Panc1 (cell line): ENCODE measurements around the gene NHSL1. TPM values are rescaled to one million over a fixed set of nuclear protein-coding genes. Genes with fewer than 3 reads are reported as not detected.

ENCODE experiments used
- ATAC-seq: fragments of 200-7000 bp; cut with Tn5 transposase; 2 replicates; pipeline ENCODE4 v1.9.1; 2020; ENCODE audit warnings: mild to moderate bottlenecking, moderate library complexity
- BruUV-seq: library from RNA; stranded (reverse); fragments of 400-500 nt; replicated peaks from 2 replicates; lab custom pipeline; 2021; lab: Mats Ljungman, UMichigan
- CTCF ChIA-PET: fragments of 300-600 bp; sonication (Branson Sonifier 250); formaldehyde crosslinking; loops from one replicate; lab custom pipeline; 2022; ENCODE audit warnings: antibody characterized with exemption; lab: Charles Lee
- POLR2A ChIA-PET: fragments of 300-600 bp; sonication (Branson Sonifier 250); formaldehyde crosslinking; loops from one replicate; lab custom pipeline; 2022; ENCODE audit warnings: antibody characterized with exemption; lab: Charles Lee
- DNase-seq: peaks from one replicate; pipeline ENCODE4 v3.0.0-alpha.2; 2010; ENCODE audit warnings: low read depth, low spot score
- H3K27ac ChIP-seq: 2 replicates; pipeline ENCODE4 v1.5.1; 2011; ENCODE audit warnings: mild to moderate bottlenecking, low read length, inconsistent platforms
- H3K27me3 ChIP-seq: fragments of 200-500 bp; sonication (Bioruptor generic); 2 replicates; pipeline ENCODE4 v1.6.0; 2014; ENCODE audit warnings: low read length, inconsistent platforms; ENCODE audit not compliant: control insufficient read depth, insufficient read depth
- H3K36me3 ChIP-seq: fragments of 200-500 bp; sonication (Bioruptor generic); 2 replicates; pipeline ENCODE4 v1.5.1; 2014; ENCODE audit warnings: inconsistent platforms, mild to moderate bottlenecking, low read length, moderate library complexity; ENCODE audit not compliant: control insufficient read depth, insufficient read depth
- H3K4me1 ChIP-seq: 2 replicates; pipeline ENCODE4 v1.5.1; 2011; ENCODE audit warnings: inconsistent platforms, mild to moderate bottlenecking, low read length, moderate library complexity; ENCODE audit not compliant: control insufficient read depth, insufficient read depth
- H3K4me3 ChIP-seq, 2 experiments: 2 replicates each; pipeline ENCODE4 v1.5.1; 2011 to 2012; ENCODE audit warnings: low read depth in 2 of 2, low read length in 2 of 2, mild to moderate bottlenecking in 2 of 2, inconsistent platforms in 1 of 2, moderate library complexity in 1 of 2
- H3K9me3 ChIP-seq: fragments of 200-500 bp; sonication (Bioruptor generic); 2 replicates; pipeline ENCODE4 v1.5.1; 2014; ENCODE audit warnings: low read depth, mild to moderate bottlenecking, inconsistent platforms, low read length, moderate library complexity; ENCODE audit not compliant: control insufficient read depth, insufficient read depth
- CTCF ChIP-seq: fragments of 450-650 bp; IDR thresholded peaks from 2 replicates; pipeline ENCODE4 v1.5.1; 2017; ENCODE audit warnings: mild to moderate bottlenecking
- POLR2AphosphoS5 ChIP-seq: IDR thresholded peaks from 2 replicates; pipeline ENCODE4 v1.6.1; 2012; ENCODE audit warnings: mild to moderate bottlenecking, low read depth, low read length, moderate library complexity
- REST ChIP-seq, 2 experiments: IDR thresholded peaks; 2 replicates each; pipeline ENCODE4 v1.6.1; 2011 to 2012; ENCODE audit warnings: low read depth in 2 of 2, control low read depth in 1 of 2, low read length in 1 of 2, mild to moderate bottlenecking in 1 of 2, moderate library complexity in 1 of 2; ENCODE audit not compliant: insufficient read depth in 1 of 2
- SIN3A ChIP-seq: IDR thresholded peaks from 2 replicates; pipeline ENCODE4 v1.6.1; 2012; ENCODE audit warnings: low read depth, mild to moderate bottlenecking, low read length, moderate library complexity, borderline replicate concordance; ENCODE audit not compliant: insufficient read depth
- TCF7L2 ChIP-seq: IDR thresholded peaks from 2 replicates; pipeline ENCODE4 v1.6.1; 2011; ENCODE audit warnings: mild to moderate bottlenecking, low read depth, low read length, inconsistent platforms
- in situ Hi-C: cut with HindIII; loops from 2 replicates; pipeline ENCODE4 v1.10.0; 2016; ENCODE audit warnings: low sequenced_read_pairs, low pct_unique_long_range_greater_than_20kb
- intact Hi-C: fragments of 100-400 bp; cut with micrococcal nuclease; formaldehyde crosslinking; loops from one replicate; pipeline ENCODE4 v1.10.0; 2022; ENCODE audit not compliant: unreplicated experiment
- total RNA-seq: library from RNA; stranded (reverse); gene quantifications from one replicate; pipeline ENCODE4 v1.2.1, GENCODE V29; 2021; ENCODE audit not compliant: unreplicated experiment

Gene NHSL1
- total RNA-seq, 1 experiment from 2014 or later = 20.6 TPM

GRCh38 chr6:138406443-138406842 is 92.9 kb downstream of the NHSL1 start:
- intact Hi-C loops = loop anchor here (5.0 kb wide), 1 partner anchor 289 kb away; no protein-coding TSS in a partner anchor
- BruUV-seq = no TSS peak
- peaks cover 9% of the 10 kb centered on the region for H3K4me1 ChIP-seq
- H3K27me3 ChIP-seq = no peaks in the 10 kb centered on the region
- no peak overlapping the region for H3K27ac ChIP-seq
- ATAC-seq (no peak), DNase-seq (no peak)
- H3K36me3 ChIP-seq = peaks cover 18% of the 10 kb centered on the region
- ChIA-PET POLR2A (no interaction called here), CTCF (no interaction called here)
- H3K9me3 ChIP-seq = no peaks in the 10 kb centered on the region
- in situ Hi-C loops = no loop called here
- H3K4me3 ChIP-seq = no peak overlapping the region
- no peak for TF ChIP-seq REST (IDR thresholded peaks at IDR 0.05; ENCODE audit: insufficient read depth in 1 of 2, low read depth in 2 of 2, low read length in 1 of 2)
- no peak for TF ChIP-seq CTCF
- TF ChIP-seq TCF7L2 = no peak
- no peak for TF ChIP-seq POLR2AphosphoS5
- TF ChIP-seq SIN3A = no peak

GRCh38 chr6:138405816-138406413 is 93.4 kb downstream of the NHSL1 start:
- no peak for DNase-seq
- in situ Hi-C loops = no loop called here
- Histone ChIP-seq H3K36me3 (peaks cover 18% of the 10 kb centered on the region), H3K27me3 (no peaks in the 10 kb centered on the region), H3K4me1 (peaks cover 9% of the 10 kb centered on the region), H3K4me3 (no peak overlapping the region), H3K9me3 (no peaks in the 10 kb centered on the region), H3K27ac (no peak overlapping the region)
- TSS peak; percentile 71 for BruUV-seq
- ChIA-PET CTCF (no interaction called here), POLR2A (no interaction called here)
- no peak for ATAC-seq
- intact Hi-C loops = loop anchor here (5.0 kb wide), 1 partner anchor 289 kb away; no protein-coding TSS in a partner anchor
- TF ChIP-seq POLR2AphosphoS5 = no peak
- no peak for TF ChIP-seq REST (IDR thresholded peaks at IDR 0.05; ENCODE audit: insufficient read depth in 1 of 2, low read depth in 2 of 2, low read length in 1 of 2)
- no peak for TF ChIP-seq CTCF
- TF ChIP-seq SIN3A = no peak
- TF ChIP-seq TCF7L2 = no peak
